Thoracic aorta endothelial cell (primary cell): ENCODE data around the gene DNAJC16. TPM values are rescaled to one million over a fixed set of nuclear protein-coding genes. Genes with fewer than 3 reads are reported as not detected.

Experiments used
- small RNA-seq: library from RNA; depleted of rRNA; stranded (forward); fragments of <200 nt; gene quantifications from one replicate; pipeline ENCODE3, GENCODE V24; 2012
- total RNA-seq: library from RNA; depleted of rRNA; stranded (reverse); fragments of >200 nt; gene quantifications from 2 replicates; pipeline ENCODE4 v1.2.3, GENCODE V29; 2012

DNAJC16 gene
- total RNA-seq = 23.8 and 25.9 TPM in 2 replicates

GRCh38 chr1:15526490-15527339 is at the start of gene DNAJC16:
Gene DNAJC16 (plus strand): TSS chr1:15526848. CDS start chr1:15529106, 2,258 bp downstream.

GRCh38 chr1:15524021-15524282 is 2.7 kb upstream of the DNAJC16 start, which contains the start of gene CASP9:
Gene CASP9 (minus strand): TSS chr1:15524215. CDS start chr1:15524200, 15 bp downstream.

DNA sequence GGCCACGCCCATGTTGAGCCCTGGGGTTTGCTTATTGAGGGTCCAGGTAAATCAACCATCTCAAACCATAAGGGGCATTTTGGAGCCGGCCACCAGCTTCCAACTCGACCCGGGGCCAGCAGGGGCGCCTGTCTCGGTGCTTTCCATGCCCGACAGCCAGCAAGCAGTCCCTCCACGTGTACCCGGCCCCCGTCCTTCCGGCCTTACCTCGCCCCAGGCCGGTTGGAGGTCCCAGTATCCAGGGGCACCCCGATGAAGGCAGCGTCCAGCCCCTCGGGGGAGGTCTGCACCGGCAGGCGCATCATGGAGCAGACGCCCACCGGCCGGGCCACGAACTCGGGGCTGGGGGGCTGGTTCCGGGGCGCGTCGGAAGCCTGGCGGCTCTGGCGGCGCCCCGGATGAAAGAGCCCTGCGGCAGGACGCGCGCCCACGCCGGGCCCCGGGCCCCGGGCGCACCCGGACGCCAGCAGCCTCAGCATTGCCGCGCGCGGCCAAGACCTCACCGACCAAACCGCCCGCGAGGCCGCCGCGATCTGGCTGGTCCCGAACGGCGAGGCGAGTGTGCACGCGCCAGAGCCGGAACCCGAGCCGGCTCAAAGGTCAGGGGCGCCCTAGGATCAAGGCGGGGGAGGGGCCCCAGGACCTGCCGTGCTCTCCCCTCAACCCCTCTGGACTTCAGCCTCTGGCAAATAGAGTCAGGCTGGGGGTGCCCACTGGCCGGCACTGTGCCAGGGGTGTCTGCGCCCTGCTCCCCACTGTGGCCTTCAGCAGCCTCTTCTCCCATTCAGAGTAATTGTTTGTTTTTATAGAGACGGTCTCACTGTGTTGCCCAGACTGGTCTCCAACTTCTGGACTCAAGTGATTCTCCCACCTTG is 58.1 kb downstream of the DNAJC16 start, which contains the start of gene AGMAT:
TSS of gene AGMAT (minus strand) at position 563 of the 875 bp plus-strand sequence. CDS start at position 479, 84 bp downstream.

DNA sequence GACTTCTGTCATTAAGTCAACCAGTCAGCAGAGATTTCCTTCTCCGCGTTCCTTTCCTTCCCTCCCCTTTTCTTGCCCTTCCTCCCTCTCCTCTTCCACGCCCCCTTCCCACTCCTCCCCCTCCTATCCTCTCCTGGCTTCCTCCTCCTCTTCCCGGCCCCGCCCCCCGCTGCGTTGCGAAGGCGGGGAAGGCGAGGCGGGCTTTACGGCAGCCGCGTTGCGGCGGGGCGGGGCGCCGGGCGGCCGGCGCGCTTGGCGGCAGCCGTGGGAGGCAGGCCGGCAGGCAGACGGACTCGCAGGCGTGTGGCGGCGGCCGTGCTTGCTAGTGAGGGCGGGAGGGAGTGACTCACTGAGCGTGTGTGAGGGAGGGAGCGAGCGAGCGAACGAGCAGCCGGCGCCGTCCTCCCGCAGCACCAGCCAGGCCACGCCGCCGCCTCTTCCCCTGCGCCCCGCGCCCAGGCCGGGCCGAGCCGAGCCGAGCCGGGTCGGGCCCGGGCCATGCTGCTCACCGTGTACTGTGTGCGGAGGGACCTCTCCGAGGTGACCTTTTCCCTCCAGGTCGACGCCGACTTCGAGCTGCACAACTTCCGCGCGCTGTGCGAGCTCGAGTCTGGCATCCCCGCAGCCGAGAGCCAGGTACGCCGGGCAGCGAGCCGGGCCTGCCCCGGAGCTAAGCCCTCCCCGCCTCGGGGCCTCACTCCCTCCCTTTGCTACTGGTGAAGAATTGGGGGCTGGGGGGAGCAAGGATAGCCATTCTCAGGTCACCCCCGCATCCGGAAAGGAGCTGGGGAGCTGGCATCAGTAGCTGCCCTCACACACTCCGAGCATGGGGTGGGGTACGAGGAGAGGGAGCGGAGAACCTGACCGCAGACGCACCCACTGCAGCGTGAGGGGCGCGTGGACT is 90.8 kb downstream of the DNAJC16 start, which contains the start of gene DDI2:
TSS of gene DDI2 (plus strand) at position 286 of the 904 bp plus-strand sequence. CDS start at position 499, 213 bp downstream.

Small RNA genes within 50 kb of the gene (small RNA-seq; reads per million reads assigned to genes)
- gene CD24P1 (not detected), gene RNU7-179P (not detected), gene SCARNA21B (2.5 reads per million, percentile 58 among the genes with 10 or more reads in this experiment)

Other genes with a start within 250 kb of the DNAJC16 start
- 78.7 and 102 TPM in 2 replicates for gene EFHD2, start 117.0 kb upstream of the DNAJC16 start, total RNA-seq
- not detected in 2 replicates for gene CTRC, start 88.4 kb upstream of the DNAJC16 start, total RNA-seq
- gene CELA2A, start 70.1 kb upstream of the DNAJC16 start, total RNA-seq = not detected in 2 replicates
- gene CELA2B, start 50.7 kb upstream of the DNAJC16 start, total RNA-seq = not detected in 2 replicates
- gene CASP9, start 2.6 kb upstream of the DNAJC16 start, total RNA-seq = 4.8 and 6.0 TPM in 2 replicates
- 0.93 and 2.3 TPM in 2 replicates for gene AGMAT, start 58.2 kb downstream of the DNAJC16 start, total RNA-seq
- 35.0 and 38.3 TPM in 2 replicates for gene DDI2, start 90.6 kb downstream of the DNAJC16 start, total RNA-seq
- gene PLEKHM2, start 157.5 kb downstream of the DNAJC16 start, total RNA-seq = 48.7 and 58.4 TPM in 2 replicates
- 0.13 and 0.22 TPM in 2 replicates for gene SLC25A34, start 209.4 kb downstream of the DNAJC16 start, total RNA-seq
- gene TMEM82, start 215.7 kb downstream of the DNAJC16 start, total RNA-seq = not detected in 2 replicates
- 410 and 466 TPM in 2 replicates for gene FBLIM1, start 231.9 kb downstream of the DNAJC16 start, total RNA-seq